ENCODE measurements around the gene GABARAP.

The GABARAP gene

GRCh38 chr17:7216242-7217112 lies 25.8 kb downstream of the GABARAP start:
- H3K27me3 ChIP-seq: peaks cover 0 to 22% of the 10 kb centered on the region in 2 donors
- H3K9me3 ChIP-seq: no peaks in the 10 kb centered on the region
- H3K27ac ChIP-seq: peak overlapping the region; percentile 64 to 69
- TF ChIP-seq CTCF (IDR thresholded peaks at IDR 0.05): no peak
- intact Hi-C loops (cut with DNase I; ENCODE audit: low total_unique reads): no loop called here
- no peak for DNase-seq
- peaks cover 0 to 6% (median 0%) of the 10 kb centered on the region in 3 donors for H3K36me3 ChIP-seq
- H3K4me3 ChIP-seq: peak overlapping the region; percentile 44 to 49
- H3K4me1 ChIP-seq: peaks cover 0 to 69% (median 50%) of the 10 kb centered on the region in 4 donors

DNA sequence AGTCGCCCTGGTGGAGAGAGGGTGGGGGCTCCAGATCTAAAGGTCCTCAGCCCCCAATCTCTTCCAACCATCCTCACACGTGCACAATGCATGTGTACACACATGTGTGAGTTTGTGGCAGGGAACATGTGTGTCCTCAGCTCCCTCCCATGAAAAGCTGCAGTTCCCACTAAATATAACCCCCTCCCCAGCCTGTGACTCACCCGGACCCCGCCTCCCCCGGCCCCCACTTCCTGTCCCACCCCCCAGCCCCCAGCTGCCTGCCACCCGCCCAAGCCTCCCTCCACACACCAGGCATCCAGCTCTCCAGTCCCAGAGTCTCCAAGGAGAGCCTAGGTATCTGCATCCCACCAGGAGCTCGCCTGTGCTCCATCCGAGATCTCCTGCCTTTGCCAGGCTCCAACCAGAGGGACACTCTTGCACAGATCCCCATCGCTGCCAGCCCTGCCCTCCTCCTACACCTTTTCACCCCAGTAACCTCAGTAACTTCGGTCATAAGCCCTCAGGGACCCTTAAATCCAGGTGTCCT lies 26.5 kb downstream of the GABARAP start:
- peaks cover 0 to 61% (median 42%) of the 10 kb centered on the region in 4 donors for H3K4me1 ChIP-seq
- no peak for TF ChIP-seq CTCF (IDR thresholded peaks at IDR 0.05)
- no peak for DNase-seq
- peak overlapping the region; percentile 59 to 64 for H3K27ac ChIP-seq
- intact Hi-C loops (cut with DNase I; ENCODE audit: low total_unique reads): no loop called here
- H3K9me3 ChIP-seq: no peaks in the 10 kb centered on the region
- H3K4me3 ChIP-seq: peak overlapping the region in 1 of 2 donors; percentile 49
- H3K27me3 ChIP-seq: peaks cover 0 to 30% of the 10 kb centered on the region in 2 donors
- H3K36me3 ChIP-seq: no peaks in the 10 kb centered on the region

DNA sequence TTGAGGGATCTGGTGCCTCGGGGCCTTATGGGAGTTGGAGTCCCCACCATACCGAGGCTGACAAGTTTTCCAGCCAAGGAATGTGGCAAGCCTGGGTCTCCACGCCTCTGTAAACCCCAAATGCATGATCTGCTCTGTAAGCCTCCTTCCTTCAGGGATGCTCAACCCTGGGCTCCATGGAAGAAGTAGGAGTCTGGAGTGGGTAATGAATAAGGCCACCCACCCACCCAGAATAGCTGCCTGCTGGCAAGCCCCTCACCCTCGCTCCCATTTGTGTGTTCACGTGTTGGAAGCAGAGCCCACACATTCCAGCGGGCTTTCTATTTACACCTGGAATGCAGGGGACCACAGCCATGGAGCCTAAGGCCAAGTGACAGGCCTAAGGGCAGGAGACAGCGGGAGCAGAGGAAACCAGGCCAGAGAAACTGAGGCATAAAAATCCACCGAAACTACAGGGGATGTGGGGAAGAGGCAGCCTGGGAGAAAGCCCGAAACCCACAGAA lies 27.1 kb downstream of the GABARAP start:
- DNase-seq: no peak
- intact Hi-C loops (cut with DNase I; ENCODE audit: low total_unique reads): no loop called here
- Histone ChIP-seq H3K27me3 (peaks cover 0 to 34% of the 10 kb centered on the region in 2 donors), H3K27ac (peak overlapping the region; percentile 59 to 64), H3K9me3 (no peaks in the 10 kb centered on the region), H3K4me3 (peak overlapping the region; percentile 49 to 53), H3K36me3 (no peaks in the 10 kb centered on the region), H3K4me1 (peaks cover 0 to 56% (median 37%) of the 10 kb centered on the region in 4 donors)
- no peak for TF ChIP-seq CTCF (IDR thresholded peaks at IDR 0.05)

DNA sequence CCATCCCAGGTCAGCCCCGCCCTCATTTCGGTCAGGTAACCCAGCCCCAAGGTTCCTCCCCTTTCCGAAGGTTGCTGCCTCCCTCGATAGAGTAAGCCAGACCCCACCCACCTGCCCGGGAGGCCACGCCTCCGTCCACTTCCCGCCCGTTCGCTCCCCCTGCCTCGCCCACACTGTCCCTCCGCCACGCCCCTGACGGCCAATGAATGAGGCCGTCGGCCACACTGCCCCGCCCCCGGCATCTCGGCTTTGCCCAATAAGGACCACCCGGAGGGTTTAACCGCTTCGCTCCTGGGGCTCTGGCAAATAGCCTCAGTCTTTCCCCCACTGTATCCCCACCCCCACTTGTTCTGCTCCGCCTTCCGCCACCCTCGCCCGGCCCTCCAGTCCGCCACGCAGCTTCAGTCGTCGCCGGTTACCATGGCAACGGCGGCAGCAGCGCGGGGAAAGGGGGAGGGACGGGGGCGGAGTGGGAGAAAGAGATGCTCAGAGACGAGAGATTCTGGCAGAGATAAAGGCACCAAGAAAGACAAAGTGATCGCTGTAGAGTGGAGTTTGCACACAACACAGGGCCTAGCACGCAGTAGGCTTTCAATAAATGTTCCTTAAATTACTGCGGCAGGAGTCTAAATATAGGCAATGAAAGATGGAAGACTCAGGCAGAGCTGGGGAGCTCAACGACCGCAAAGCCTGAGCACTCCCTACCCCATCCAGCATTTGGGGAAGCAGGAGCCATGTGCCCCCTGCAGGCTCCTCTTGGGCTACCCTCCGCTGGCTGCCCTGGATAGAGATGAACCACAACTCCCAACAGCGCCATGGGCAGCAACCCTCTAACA lies 27.7 kb downstream of the GABARAP start:
- DNase-seq: peak; percentile 98
- Histone ChIP-seq H3K27ac (peak overlapping the region; percentile 59 to 64), H3K9me3 (no peaks in the 10 kb centered on the region), H3K36me3 (no peaks in the 10 kb centered on the region), H3K4me1 (peaks cover 0 to 56% (median 36%) of the 10 kb centered on the region in 4 donors), H3K4me3 (peak overlapping the region; percentile 49 to 53), H3K27me3 (peaks cover 0 to 34% of the 10 kb centered on the region in 2 donors)
- intact Hi-C loops (cut with DNase I; ENCODE audit: low total_unique reads): no loop called here
- peak; percentile 32 to 49 for TF ChIP-seq CTCF (IDR thresholded peaks at IDR 0.05)

DNA sequence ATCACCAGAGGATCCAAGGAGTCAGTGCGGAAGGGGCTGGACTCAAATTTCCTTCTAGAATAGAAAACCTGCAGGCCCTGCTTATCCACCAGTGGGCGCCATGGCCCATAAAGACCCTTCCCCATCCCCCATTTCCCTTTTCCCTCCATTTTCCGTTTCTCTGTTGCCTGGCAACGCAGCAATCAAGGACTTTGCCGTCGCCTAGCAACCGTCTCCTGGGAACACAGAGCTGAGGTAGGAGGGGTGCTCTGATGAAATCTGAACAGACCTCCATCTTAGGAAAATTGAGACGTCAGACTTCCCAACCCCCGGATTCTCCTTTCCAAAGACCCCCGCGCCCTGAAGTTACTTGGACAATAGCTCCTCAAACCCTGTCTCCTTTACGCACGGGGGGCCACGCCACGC lies 28.4 kb downstream of the GABARAP start:
- H3K27me3 ChIP-seq: peaks cover 0 to 37% of the 10 kb centered on the region in 2 donors
- H3K27ac ChIP-seq: peak overlapping the region; percentile 59 to 64
- peaks cover 0 to 49% (median 31%) of the 10 kb centered on the region in 4 donors for H3K4me1 ChIP-seq
- H3K36me3 ChIP-seq: no peaks in the 10 kb centered on the region
- intact Hi-C loops (cut with DNase I; ENCODE audit: low total_unique reads): no loop called here
- H3K4me3 ChIP-seq: peak overlapping the region; percentile 49 to 53
- peak in 1 of 2 donors; percentile 71 for DNase-seq
- no peaks in the 10 kb centered on the region for H3K9me3 ChIP-seq
- peak in 1 of 2 experiments; percentile 27 for TF ChIP-seq CTCF (IDR thresholded peaks at IDR 0.05)

Measured in tibial artery (tissue), 4 donors.